Mesothelial cell of epicardium (in vitro differentiated cells): ENCODE data around the gene SAG. TPM values are rescaled to one million over a fixed set of nuclear protein-coding genes. Genes with fewer than 3 reads are reported as not detected.

Source experiments
- DNase-seq, 2 experiments: peaks; one replicate each; pipeline ENCODE4 v3.0.0; 2021; ENCODE audit warnings: low spot score in 2 of 2; ENCODE audit not compliant: unreplicated experiment in 2 of 2
- H3K27ac Mint-ChIP-seq: 2 replicates; pipeline ENCODE4 v1.8.0; 2021; ENCODE audit warnings: mixed read lengths
- H3K27me3 Mint-ChIP-seq: 2 replicates; pipeline ENCODE4 v1.8.0; 2021; ENCODE audit warnings: low read depth, mixed read lengths
- H3K36me3 Mint-ChIP-seq: 2 replicates; pipeline ENCODE4 v1.8.0; 2021; ENCODE audit warnings: mixed read lengths
- H3K4me1 Mint-ChIP-seq: 2 replicates; pipeline ENCODE4 v1.8.0; 2021; ENCODE audit warnings: mixed read lengths
- H3K4me3 Mint-ChIP-seq: 2 replicates; pipeline ENCODE4 v1.8.0; 2021; ENCODE audit warnings: mild to moderate bottlenecking, moderate library complexity, mixed read lengths
- H3K9me3 Mint-ChIP-seq: 2 replicates; pipeline ENCODE4 v1.8.0; 2021; ENCODE audit warnings: mixed read lengths
- CTCF ChIP-seq: fragments of 200-600 bp; sonication (generic); IDR thresholded peaks from one replicate; pipeline ENCODE4 v1.5.0; 2021; ENCODE audit warnings: antibody characterized with exemption; ENCODE audit not compliant: unreplicated experiment
- total RNA-seq: library from RNA; stranded (reverse); gene quantifications from 3 replicates; pipeline ENCODE4 v1.2.1, GENCODE V29; 2021

SAG gene
- total RNA-seq, 1 donor from 2014 or later = not detected

GRCh38 chr2:233295891-233296290 lies 11.7 kb upstream of the SAG start:
- Mint-ChIP-seq H3K9me3 (no peaks in the 10 kb centered on the region), H3K27me3 (no peaks in the 10 kb centered on the region), H3K4me3 (no peak overlapping the region), H3K27ac (no peak overlapping the region), H3K36me3 (peaks cover 31% of the 10 kb centered on the region), H3K4me1 (no peaks in the 10 kb centered on the region)
- DNase-seq = no peak
- TF ChIP-seq CTCF = no peak

GRCh38 chr2:233297076-233297475 lies 10.5 kb upstream of the SAG start:
- Mint-ChIP-seq H3K4me1 (no peaks in the 10 kb centered on the region), H3K4me3 (no peak overlapping the region), H3K36me3 (peaks cover 27% of the 10 kb centered on the region), H3K27me3 (no peaks in the 10 kb centered on the region), H3K27ac (no peak overlapping the region), H3K9me3 (no peaks in the 10 kb centered on the region)
- no peak for DNase-seq
- TF ChIP-seq CTCF = no peak

GRCh38 chr2:233300401-233300800 lies 7.2 kb upstream of the SAG start:
- Mint-ChIP-seq H3K4me1 (no peaks in the 10 kb centered on the region), H3K27ac (no peak overlapping the region), H3K4me3 (no peak overlapping the region), H3K27me3 (no peaks in the 10 kb centered on the region), H3K36me3 (peaks cover under 1% of the 10 kb centered on the region), H3K9me3 (no peaks in the 10 kb centered on the region)
- DNase-seq = no peak
- no peak for TF ChIP-seq CTCF

GRCh38 chr2:233301248-233301647 lies 6.4 kb upstream of the SAG start:
- no peak for DNase-seq
- Mint-ChIP-seq H3K4me3 (no peak overlapping the region), H3K36me3 (no peaks in the 10 kb centered on the region), H3K4me1 (no peaks in the 10 kb centered on the region), H3K27me3 (no peaks in the 10 kb centered on the region), H3K9me3 (no peaks in the 10 kb centered on the region), H3K27ac (no peak overlapping the region)
- no peak for TF ChIP-seq CTCF

GRCh38 chr2:233301811-233302210 lies 5.8 kb upstream of the SAG start:
- Mint-ChIP-seq H3K27me3 (no peaks in the 10 kb centered on the region), H3K4me3 (no peak overlapping the region), H3K27ac (no peak overlapping the region), H3K9me3 (no peaks in the 10 kb centered on the region), H3K4me1 (no peaks in the 10 kb centered on the region), H3K36me3 (no peaks in the 10 kb centered on the region)
- no peak for TF ChIP-seq CTCF
- DNase-seq = no peak

GRCh38 chr2:233303252-233303651 lies 4.4 kb upstream of the SAG start:
- no peak for DNase-seq

More at GRCh38 chr2:233303252-233303651, 4.4 kb upstream of the SAG start:
- H3K4me3 Mint-ChIP-seq = no peak overlapping the region
- H3K27ac Mint-ChIP-seq = no peak overlapping the region
- H3K4me1 Mint-ChIP-seq = no peaks in the 10 kb centered on the region
- H3K9me3 Mint-ChIP-seq = no peaks in the 10 kb centered on the region
- no peak for TF ChIP-seq CTCF
- no peaks in the 10 kb centered on the region for H3K36me3 Mint-ChIP-seq
- no peaks in the 10 kb centered on the region for H3K27me3 Mint-ChIP-seq
